Stimulated activated naive CD8-positive, alpha-beta T cell treated with anti-CD3 and anti-CD28 coated beads, Interleukin-15, amount 100 ng/mL, for 72 hours (primary cell): ENCODE data around the gene ZNF571.

Source experiments
- ATAC-seq: fragments of 150-1000 bp; cut with Tn5 transposase; 2 replicates; pipeline ENCODE4 v1.10.0; 2021; ENCODE audit warnings: mild to moderate bottlenecking, moderate library complexity
- DNase-seq, 2 donors: peaks; one replicate each; pipeline ENCODE4 v3.0.0; 2021 to 2022
- H3K27ac Mint-ChIP-seq, 2 donors: one replicate each; pipeline ENCODE4 v1.8.0; 2022; ENCODE audit warnings: mild to moderate bottlenecking in 2 of 2, mixed read lengths in 2 of 2, moderate library complexity in 2 of 2
- H3K27me3 Mint-ChIP-seq: one replicate; pipeline ENCODE4 v1.8.0; 2022; ENCODE audit warnings: mixed read lengths
- H3K4me1 Mint-ChIP-seq: one replicate; pipeline ENCODE4 v1.8.0; 2022; ENCODE audit warnings: mild to moderate bottlenecking, mixed read lengths
- H3K4me3 Mint-ChIP-seq, 2 donors: one replicate each; pipeline ENCODE4 v1.8.0; 2022; ENCODE audit warnings: mild to moderate bottlenecking in 2 of 2, mixed read lengths in 2 of 2, moderate library complexity in 1 of 2
- H3K9me3 Mint-ChIP-seq, 2 donors: one replicate each; pipeline ENCODE4 v1.8.0; 2022; ENCODE audit warnings: mixed read lengths in 2 of 2

The ZNF571 gene

DNA sequence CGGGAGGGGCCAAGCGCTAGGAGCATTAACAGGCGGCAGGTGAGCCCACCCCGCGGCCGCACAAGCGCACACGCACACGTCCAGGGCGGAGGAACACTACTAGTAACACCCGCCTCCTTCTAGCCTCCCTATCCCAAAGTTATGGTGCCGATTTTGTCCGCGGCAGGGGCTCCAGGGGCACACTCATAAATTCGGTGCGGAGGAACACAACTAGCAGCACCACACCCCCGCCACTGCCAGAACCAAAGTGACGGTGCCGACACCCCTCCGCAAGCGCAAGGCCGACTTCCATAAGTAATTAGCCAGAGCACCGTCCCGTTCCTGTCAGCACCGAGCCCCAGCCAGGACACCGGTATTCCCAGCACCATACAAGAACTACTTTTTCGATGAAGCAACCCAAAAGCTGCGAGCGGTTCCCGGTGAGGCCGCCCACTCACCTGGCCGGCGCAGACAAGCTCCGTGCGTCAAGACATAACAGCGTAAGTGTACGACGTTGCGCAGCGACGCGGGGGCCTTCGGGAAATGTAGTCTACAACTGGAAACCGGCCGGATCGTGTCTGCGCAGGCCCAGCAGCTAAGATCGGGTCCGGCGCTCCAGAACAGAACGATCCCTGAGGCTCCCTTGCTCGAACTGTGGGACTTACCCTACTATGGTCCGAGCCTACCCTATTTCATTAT lies at the start of gene ZNF571, which contains the start of gene ZNF540:
Gene ZNF571, minus strand, starts transcription at position 489 of the 678 bp plus-strand sequence. CDS start 8,116 bp downstream, outside the sequence.
Gene ZNF540, plus strand, starts transcription at position 573 of the 678 bp plus-strand sequence. CDS start 3,572 bp downstream, outside the sequence.
- Mint-ChIP-seq H3K4me1 (peaks cover 22% of the 10 kb centered on the region), H3K27ac (peak within 1 kb of the TSS; percentile 99 to 100), H3K4me3 (peak within 1 kb of the TSS; percentile 90 to 98), H3K27me3 (no peaks in the 10 kb centered on the region), H3K9me3 (peaks cover 15 to 19% of the 10 kb centered on the region in 2 donors)
- ATAC-seq (peak; percentile 99), DNase-seq (peak; percentile 90 to 94)

DNA sequence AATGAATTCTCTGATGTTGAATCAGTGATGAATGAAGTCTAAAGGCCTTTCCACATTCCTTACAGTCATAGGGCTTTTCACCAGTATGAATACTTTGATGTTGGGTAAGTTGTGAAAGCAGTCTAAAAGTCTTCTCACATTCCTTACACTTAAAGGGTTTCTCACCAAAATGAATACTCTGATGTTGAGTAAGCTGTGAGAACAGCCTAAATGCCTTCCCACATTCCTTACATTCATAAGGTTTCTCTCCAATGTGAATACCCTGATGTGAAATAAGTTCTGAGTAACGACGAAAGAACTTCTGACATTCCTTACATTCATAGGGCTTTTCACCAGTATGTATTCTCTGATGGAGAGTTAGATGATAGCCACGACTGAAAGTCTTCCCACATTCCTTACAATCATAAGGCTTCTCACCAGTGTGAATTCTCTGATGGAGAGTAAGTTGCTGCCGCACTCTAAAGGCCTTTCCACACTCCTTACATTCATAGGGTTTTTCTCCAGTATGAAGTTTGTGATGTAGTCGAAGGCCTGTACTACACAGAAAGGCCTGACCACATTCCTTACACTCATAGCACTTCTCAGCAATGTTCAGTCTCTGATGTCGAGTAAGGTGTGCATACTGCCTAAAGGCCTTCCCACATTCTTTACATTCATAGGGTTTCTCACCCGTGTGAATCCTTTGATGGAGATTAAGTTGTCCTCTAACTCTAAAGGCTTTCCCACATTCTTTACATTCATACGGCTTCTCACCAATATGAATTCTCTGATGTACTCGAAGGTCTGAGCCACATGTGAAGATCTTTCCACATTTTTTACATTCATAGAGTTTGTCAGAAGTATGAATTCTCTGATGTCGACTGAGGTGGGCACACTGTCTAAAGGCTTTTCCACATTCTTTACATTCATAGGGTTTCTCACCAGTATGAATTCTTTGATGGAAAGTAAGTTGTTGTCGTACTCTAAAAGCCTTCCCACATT lies 40.8 kb upstream of the ZNF571 start:
- no peak overlapping the region for H3K27ac Mint-ChIP-seq
- no peaks in the 10 kb centered on the region for H3K4me1 Mint-ChIP-seq
- no peaks in the 10 kb centered on the region for H3K27me3 Mint-ChIP-seq
- DNase-seq (no peak), ATAC-seq (no peak)
- no peak overlapping the region for H3K4me3 Mint-ChIP-seq
- peaks cover 43 to 53% of the 10 kb centered on the region in 2 donors for H3K9me3 Mint-ChIP-seq

DNA sequence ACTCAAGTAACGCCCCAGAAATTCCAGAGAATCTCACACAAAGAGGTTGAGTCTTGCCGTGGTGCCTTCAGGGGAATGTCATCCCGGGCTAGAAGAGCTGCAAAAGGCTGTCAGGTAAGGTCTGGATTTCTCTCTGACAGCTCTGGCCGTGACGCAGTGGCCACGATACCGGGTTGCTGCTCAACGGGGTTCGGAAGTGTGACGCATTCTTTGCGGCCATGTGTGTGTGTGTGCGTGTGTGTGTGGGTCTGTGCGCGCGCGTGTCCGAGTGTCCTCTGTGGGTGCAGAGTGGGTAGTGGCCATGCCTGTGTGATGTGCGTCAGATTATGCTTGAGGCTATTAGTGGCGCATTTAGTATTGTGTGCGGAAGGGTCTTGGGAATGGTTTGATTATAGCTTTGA lies 390 bp upstream of the ZNF571 start:
- H3K27ac Mint-ChIP-seq, result peak overlapping the region; percentile 99 to 100
- ATAC-seq (peak; percentile 66), DNase-seq (peak in 1 of 2 donors; percentile 68)
- H3K9me3 Mint-ChIP-seq, result peaks cover 15 to 19% of the 10 kb centered on the region in 2 donors
- peaks cover 22% of the 10 kb centered on the region for H3K4me1 Mint-ChIP-seq
- H3K4me3 Mint-ChIP-seq, result peak overlapping the region; percentile 90 to 98
- no peaks in the 10 kb centered on the region for H3K27me3 Mint-ChIP-seq

DNA sequence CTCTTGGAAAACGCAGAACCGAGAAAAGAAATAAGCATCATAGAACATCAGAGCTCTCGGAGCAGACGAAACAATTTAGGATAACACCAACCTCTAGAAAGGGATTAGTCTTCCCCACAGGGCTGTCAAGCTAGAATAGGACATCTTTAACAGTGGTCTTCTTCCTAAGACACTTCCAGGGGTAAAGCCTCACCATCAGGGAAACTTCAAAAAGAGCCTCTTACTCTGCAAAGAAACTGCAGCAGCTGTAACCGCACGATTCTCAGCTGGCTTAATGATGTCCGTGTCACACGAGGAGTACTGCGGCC lies 642 bp downstream of the ZNF571 start:
- H3K9me3 Mint-ChIP-seq, result peaks cover 15 to 19% of the 10 kb centered on the region in 2 donors
- H3K27ac Mint-ChIP-seq, result peak overlapping the region; percentile 99 to 100
- peak overlapping the region; percentile 90 to 98 for H3K4me3 Mint-ChIP-seq
- H3K27me3 Mint-ChIP-seq, result no peaks in the 10 kb centered on the region
- DNase-seq, result no peak
- H3K4me1 Mint-ChIP-seq, result peaks cover 22% of the 10 kb centered on the region
- no peak for ATAC-seq

DNA sequence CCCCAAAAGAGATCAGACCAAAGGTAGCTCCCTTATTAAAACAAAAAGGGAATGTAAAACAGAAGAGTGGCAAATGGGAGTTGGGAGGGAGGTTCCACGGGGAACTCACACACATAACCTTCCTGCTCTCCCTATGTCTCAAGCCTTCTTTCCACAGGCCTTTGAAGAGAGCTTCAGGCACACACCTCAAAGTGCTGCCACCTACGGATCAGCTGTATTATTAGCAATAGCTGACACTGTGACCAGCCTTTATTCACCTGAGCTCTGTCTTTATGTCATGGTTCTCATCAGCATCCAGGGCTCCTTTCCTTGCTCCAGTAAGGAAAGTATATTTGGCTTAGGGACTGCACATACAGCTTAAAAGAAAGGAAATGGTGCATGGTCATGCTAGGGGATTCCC lies 11.3 kb downstream of the ZNF571 start:
- no peak for ATAC-seq
- H3K9me3 Mint-ChIP-seq, result peaks cover 37% of the 10 kb centered on the region in 2 donors
- DNase-seq, result no peak
- H3K4me3 Mint-ChIP-seq, result no peak overlapping the region
- no peaks in the 10 kb centered on the region for H3K4me1 Mint-ChIP-seq
- no peak overlapping the region for H3K27ac Mint-ChIP-seq
- H3K27me3 Mint-ChIP-seq, result no peaks in the 10 kb centered on the region

DNA sequence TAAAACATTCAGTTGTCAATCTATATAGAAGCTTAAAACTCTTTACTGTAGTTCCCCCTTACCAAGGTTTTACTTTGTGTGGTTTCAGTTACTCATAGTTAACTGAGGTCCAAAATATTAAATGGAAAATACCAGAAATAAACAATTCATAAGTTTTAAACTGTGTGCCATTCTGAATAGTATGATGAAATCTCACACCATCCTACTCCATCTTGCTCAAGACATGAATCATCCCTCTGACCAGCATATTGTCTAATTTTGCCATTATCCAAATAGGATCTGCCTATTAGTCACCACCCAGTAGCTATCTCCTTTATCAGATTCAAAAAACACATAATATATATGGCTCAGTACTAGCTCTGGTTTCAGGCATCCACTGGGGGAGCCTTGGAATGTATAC lies 22.4 kb downstream of the ZNF571 start:
- H3K4me1 Mint-ChIP-seq, result no peaks in the 10 kb centered on the region
- H3K27ac Mint-ChIP-seq, result peak overlapping the region in 1 of 2 donors; percentile 30
- H3K9me3 Mint-ChIP-seq, result peaks cover 46 to 54% of the 10 kb centered on the region in 2 donors
- DNase-seq (no peak), ATAC-seq (no peak)
- no peaks in the 10 kb centered on the region for H3K27me3 Mint-ChIP-seq
- no peak overlapping the region for H3K4me3 Mint-ChIP-seq

DNA sequence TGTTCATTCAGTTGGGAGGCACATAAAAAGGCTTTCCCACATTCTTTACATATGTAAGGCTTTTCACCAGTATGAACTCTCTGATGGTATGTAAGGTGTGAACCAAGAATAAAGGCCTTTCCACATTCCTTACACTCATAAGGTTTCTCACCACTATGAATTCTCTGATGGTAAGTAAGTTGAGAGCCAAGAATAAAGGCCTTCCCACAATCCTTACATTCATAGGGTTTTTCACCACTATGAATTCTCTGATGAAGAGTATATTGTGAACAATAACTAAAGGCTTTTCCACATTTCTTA lies 29.3 kb downstream of the ZNF571 start:
- Mint-ChIP-seq H3K4me3 (no peak overlapping the region), H3K27me3 (no peaks in the 10 kb centered on the region)

DNA sequence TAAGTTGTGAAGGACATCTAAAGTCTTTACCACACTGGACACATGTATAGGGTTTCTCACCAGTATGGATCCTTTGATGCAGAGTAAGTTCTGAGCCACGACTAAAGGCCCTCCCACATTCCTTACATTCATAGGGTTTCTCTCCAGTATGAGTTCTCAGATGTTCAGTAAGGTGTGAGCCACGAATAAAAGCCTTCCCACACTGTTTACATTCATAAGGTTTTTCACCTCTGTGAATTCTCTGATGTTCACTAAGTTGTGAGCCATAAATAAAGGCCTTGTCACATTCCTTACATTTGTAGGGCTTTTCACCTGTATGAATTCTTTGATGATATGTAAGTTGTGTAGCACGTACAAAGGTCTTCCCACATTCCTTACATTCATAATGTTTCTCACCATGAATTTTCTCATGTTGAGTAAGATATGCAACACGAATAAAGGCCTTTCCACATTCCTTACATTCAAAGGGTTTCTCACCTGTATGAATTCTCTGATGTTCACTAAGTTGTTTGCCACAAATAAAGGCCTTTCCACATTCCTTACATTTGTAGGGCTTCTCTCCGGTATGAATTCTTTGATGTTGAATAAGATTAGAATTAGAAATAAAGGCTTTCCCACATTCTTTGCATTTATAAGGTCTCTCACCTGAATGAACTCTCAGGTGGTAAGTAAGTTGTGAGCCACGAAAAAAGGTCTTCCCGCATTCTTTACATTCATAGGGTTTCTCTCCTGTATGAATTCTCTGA lies 29.8 kb downstream of the ZNF571 start:
- H3K27ac Mint-ChIP-seq, result no peak overlapping the region
- ATAC-seq (no peak), DNase-seq (no peak)
- H3K27me3 Mint-ChIP-seq, result no peaks in the 10 kb centered on the region
- H3K4me1 Mint-ChIP-seq, result no peaks in the 10 kb centered on the region
- peaks cover 57 to 67% of the 10 kb centered on the region in 2 donors for H3K9me3 Mint-ChIP-seq
- H3K4me3 Mint-ChIP-seq, result no peak overlapping the region

More for the DNA sequence above, 29.3 kb downstream of the ZNF571 start:
- Mint-ChIP-seq H3K27ac (no peak overlapping the region), H3K4me1 (no peaks in the 10 kb centered on the region), H3K9me3 (peaks cover 62 to 72% of the 10 kb centered on the region in 2 donors)
- ATAC-seq, result no peak
- no peak for DNase-seq

DNA sequence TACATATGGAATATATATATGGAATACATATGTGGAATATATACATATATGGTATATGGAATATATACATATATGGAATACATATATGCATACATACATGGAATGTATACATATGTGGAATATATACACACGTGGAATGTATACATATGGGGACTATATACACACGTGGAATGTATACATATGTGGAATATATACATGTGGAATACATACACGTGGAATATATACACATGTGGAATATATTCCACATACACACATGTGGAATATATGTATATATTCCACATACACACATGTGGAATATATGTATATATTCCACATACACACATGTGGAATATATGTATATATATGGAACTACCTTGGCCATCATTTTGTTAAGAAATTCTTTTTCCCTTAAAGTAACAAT lies 31.1 kb downstream of the ZNF571 start:
- DNase-seq (no peak), ATAC-seq (no peak)
- Mint-ChIP-seq H3K27ac (no peak overlapping the region), H3K4me1 (no peaks in the 10 kb centered on the region), H3K4me3 (no peak overlapping the region), H3K9me3 (peaks cover 56 to 67% of the 10 kb centered on the region in 2 donors), H3K27me3 (no peaks in the 10 kb centered on the region)

DNA sequence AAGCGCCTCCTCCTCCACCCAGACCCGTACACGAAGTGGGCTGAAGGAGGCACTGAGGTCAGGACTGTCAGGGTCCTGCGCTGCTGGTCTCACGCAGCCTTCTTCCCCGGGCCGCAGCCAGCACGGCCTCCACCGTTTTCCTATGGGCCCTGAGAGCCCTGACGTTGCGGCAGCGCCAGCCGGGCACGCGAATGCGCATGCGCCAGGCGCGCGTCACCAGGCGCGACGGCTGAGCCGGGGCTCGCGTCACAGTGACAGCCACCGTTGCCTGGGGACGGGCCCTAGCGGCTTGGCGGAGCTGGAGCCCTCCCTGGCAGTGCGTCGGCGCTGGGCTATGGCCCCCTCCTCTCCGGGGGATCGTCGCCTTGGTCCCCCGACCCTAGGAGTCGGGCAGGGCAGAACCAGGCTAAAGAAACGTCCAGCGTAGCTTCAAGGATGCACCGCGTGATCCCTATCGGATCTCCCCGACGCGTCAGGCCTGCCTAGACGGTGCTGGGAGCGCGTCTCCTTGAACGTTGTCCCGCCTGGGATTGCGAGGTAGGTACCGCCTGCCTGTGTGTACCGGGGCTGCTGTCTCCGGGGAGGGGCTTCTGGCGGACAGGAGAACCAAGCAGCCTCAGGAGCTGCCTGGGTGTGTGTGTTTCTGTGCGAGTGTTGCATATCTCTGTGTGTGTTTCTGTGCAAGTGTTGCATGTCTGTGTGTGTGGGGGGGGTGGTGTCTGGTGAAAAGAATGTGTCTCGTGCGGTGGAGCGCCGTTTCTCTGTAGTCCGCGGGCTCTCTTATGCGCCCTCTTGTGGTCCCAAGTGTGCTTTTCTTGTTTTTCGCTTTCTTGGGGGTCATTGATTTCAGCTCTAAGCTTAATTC lies 43.2 kb downstream of the ZNF571 start:
- H3K4me3 Mint-ChIP-seq, result peak overlapping the region; percentile 85 to 88
- no peaks in the 10 kb centered on the region for H3K27me3 Mint-ChIP-seq
- DNase-seq, result peak; percentile 72 to 79
- ATAC-seq, result peak; percentile 94
- peaks cover 47 to 76% of the 10 kb centered on the region in 2 donors for H3K9me3 Mint-ChIP-seq
- H3K27ac Mint-ChIP-seq, result peak overlapping the region; percentile 81 to 94
- H3K4me1 Mint-ChIP-seq, result peaks cover 13% of the 10 kb centered on the region

DNA sequence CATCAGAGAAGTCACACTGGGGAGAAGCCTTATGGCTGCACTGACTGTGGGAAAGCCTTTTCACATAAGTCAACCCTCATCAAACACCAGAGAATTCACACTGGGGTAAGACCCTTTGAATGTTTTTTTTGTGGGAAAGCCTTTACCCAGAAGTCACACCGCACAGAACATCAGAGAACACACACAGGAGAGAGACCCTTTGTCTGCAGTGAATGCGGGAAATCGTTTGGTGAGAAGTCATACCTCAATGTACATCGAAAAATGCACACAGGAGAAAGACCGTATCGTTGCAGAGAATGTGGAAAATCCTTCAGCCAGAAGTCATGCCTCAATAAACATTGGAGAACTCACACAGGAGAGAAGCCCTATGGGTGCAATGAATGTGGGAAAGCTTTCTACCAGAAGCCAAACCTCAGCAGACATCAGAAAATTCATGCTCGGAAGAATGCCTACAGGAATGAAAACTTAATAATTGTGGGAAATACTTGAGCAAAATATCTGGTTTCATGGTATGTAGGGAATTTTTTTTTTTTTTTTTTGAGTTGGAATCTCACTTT lies 57.1 kb downstream of the ZNF571 start:
- ATAC-seq, result no peak
- Mint-ChIP-seq H3K27ac (no peak overlapping the region), H3K4me3 (no peak overlapping the region), H3K9me3 (peaks cover 27 to 56% of the 10 kb centered on the region in 2 donors), H3K27me3 (no peaks in the 10 kb centered on the region), H3K4me1 (no peaks in the 10 kb centered on the region)
- DNase-seq, result no peak

DNA sequence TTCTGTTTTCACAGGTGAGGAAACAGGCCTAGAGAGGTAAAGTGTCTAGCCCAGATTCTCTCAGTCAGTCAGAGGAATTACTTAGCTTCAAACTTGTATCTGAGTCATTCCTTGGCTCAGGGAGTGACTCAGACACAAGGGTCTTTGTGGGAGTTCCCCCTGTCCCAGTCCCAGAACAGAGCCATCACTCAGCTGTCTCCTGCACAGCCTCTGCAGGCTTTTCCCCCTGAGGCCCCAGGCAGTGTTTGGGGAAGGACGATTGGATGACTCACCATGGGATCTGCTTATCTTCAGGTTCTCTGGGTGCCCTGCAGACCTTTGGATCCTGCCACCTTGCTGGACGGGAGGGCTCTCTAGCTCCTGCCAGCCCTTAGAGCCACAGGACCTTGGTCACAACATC lies 74.7 kb downstream of the ZNF571 start:
- ATAC-seq (peak; percentile 61), DNase-seq (no peak)
- H3K27me3 Mint-ChIP-seq, result no peaks in the 10 kb centered on the region
- no peak overlapping the region for H3K27ac Mint-ChIP-seq
- no peak overlapping the region for H3K4me3 Mint-ChIP-seq
- H3K9me3 Mint-ChIP-seq, result peaks cover 24 to 41% of the 10 kb centered on the region in 2 donors
- H3K4me1 Mint-ChIP-seq, result no peaks in the 10 kb centered on the region
